Measurements from ENCODE around the gene PEX3. TPM values are rescaled to one million over a fixed set of nuclear protein-coding genes. Genes with fewer than 3 reads are reported as not detected.

The PEX3 gene
- polyA plus RNA-seq, 12 donors: 9.1 to 27.4 (median 19.2) TPM; not detected in 1

DNA sequence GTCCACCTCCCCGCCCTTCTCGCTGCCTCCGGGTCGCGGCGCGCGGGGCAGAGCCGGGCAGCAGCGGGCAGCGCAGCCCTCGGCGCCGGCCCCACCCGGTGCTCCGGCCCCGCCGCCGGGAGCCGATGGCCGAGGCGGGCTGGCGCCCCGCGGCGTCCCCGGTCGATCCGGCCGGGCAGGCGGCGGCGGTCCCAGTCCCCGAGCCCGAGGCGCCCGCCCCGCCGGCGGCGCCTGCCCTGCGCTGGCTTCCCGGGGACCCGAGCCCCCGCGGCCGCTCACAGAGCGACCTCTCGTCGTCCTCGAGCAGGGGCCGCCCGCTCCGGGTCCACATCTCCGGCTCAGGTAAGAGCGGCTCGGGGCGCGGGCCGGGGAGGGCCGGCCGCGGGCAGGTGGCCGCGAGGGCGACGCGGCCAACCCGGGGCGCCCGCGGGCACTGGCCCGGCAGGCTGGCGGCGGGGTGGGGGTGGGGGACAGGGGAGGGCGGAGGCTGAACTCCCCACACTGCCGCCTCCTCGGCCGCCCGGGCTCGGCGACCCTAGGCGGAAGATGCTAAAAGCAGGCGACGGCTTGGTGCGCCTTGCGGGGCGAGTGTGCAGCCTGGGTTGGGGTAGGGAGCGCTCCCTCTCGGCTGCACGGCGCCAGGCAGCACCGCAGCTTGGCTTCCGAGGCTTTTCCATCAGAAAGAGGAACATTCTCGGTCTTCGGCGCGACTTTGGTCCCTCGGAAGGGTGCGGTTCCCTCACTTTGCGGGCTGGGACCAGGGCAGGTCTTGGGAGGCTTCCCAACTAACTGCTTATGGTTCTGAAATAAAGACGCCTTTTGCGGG lies 86.5 kb downstream of the PEX3 start:
- DNase-seq: peak; percentile 71

DNA sequence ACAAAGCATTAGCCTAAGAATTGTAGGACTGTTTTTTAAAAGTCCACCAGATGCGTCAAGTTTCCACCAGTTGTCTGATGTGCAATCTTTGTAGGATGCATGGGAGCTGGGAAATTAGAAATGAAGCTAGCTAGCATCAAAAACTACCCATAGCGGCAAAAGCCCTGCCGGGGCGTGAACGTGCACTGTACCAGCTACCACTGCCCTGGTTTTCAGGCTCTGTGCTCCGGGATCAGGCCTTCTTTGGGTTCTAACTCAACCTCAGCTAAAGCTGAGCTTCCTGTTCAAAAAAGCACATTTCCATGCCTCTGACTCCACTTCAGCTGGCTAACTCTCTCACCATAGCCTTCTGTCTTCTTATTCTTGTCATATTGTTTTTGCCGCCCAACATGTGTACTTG lies 87.8 kb downstream of the PEX3 start:
- DNase-seq: no peak

DNA sequence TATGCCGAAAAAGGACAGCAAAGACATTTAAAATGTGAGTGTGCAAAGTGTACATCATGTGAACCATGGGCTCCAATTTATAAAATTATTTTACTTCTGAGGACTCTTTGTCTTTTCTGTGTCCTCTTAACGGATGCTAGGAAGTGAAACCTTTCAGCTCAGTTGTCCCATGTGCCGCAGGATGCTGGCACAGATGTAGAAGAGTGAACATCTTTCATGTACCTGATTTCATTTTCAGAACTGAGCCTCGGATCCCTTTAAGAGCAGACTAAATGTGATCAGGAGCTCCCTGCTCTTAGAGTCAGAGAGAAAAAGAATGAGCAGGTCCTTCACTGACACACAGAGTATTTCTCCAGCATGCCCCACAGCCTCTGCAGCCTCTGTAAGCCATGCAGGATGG lies 88.5 kb downstream of the PEX3 start:
- DNase-seq: no peak

DNA sequence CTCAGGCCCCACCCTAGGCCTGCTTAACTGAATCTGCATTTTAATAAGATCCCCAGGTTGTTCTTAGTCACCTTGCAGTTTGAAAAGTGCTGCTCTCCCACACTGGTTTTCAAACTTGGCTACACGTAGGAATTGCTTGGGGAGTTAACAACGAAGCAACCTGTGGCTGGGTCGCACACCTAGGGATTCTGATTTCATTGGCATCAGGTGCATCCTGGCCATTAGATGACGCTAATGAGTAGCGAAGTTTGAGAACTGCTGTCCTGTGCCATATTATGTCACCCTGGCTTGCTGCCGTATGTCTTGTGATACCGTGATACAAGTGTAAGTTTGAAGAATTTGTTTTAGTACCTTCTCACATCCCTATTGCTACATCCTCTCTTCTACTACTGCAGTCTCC lies 89.1 kb downstream of the PEX3 start:
- DNase-seq: no peak

DNA sequence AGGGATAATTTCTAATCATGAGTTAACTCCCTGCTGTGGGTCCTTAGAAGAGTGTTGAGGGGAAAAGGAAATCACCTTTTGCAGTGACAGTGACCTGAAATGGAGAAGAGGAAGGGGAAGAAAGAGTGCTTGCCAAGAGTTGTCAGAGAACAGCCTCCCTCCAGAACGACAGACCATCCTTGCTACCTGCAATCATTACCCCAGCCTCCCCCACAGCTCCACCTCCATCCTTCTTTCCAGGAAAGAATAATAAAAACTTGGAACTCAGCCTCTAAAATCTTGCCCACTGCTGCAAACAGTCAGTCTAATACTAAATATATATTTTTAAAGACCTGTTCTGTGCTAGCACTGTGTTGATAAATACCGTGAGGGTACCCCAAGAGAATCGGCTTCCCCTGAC lies 89.6 kb downstream of the PEX3 start:
- DNase-seq: no peak

Other genes with a start within 250 kb of the PEX3 start
- 10 to 100 TPM in 8 of 12 donors, 1 to 10 TPM in 3, not detected in 1; 6.0 to 22.5 (median 12.8) TPM for gene ADAT2, start 110 bp upstream of the PEX3 start, polyA plus RNA-seq (ENCODE audit: insufficient read length in 12 of 12)
- gene FUCA2, start 60.9 kb downstream of the PEX3 start, polyA plus RNA-seq (ENCODE audit: insufficient read length in 12 of 12): 10 to 100 TPM in 11 of 12 donors, not detected in 1; 12.0 to 33.5 (median 28.2) TPM
- gene PHACTR2, start 227.2 kb downstream of the PEX3 start, polyA plus RNA-seq (ENCODE audit: insufficient read length in 12 of 12): 10 to 100 TPM; 31.7 to 86.3 (median 39.8) TPM